ENCODE measurements around the gene SEPTIN2. TPM values are rescaled to one million over a fixed set of nuclear protein-coding genes. Genes with fewer than 3 reads are reported as not detected.
A peak's percentile ranks its signal among the peaks of the same experiment; 100 is the strongest.
"Not testable (repeated sequence)": the region's sequence is repeated elsewhere in the genome, so short reads cannot be mapped to it uniquely, and the experiment has no call there.

Gene SEPTIN2
- total RNA-seq, 4 donors from 2014 or later, result 175 to 281 (median 193) TPM

DNA sequence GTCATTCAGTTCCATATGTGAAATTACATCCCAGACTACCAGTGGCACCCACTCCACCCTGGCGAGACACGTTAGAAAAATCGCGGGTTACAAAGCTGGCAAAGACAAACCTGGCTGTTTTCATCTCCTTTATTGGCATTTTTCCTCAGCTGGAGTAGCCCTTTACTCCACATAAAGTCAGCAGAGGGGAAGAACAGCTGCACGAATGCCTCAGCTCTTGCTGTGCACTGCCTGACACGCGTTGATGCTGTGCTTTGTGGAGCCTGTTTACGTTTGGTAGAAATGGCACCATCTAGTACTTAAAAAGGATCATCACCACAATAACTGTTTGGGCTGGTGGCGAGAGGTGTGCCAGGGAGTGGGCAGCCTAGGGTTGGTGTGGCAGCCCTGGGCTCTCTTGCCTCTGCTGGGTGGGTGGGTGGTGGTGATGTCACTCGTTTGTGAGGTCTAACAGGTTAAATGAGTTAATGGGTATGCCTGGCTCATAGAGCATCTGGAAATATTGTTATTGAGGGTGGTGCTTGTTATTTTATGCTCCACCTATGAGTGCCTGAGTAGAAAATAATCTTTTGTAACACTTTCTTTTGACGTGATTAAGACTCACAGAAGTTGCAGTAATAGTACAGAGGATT lies 56.8 kb downstream of the SEPTIN2 start:
- DNase-seq, result no peak
- TF ChIP-seq CTCF (IDR thresholded peaks at IDR 0.05) (no peak), POLR2A (IDR thresholded peaks at IDR 0.05) (no peak)
- no peaks in the 10 kb centered on the region for H3K9me3 ChIP-seq
- peaks cover 0 to 9% (median 0%) of the 10 kb centered on the region in 4 donors for H3K4me1 ChIP-seq
- peak overlapping the region in 1 of 4 donors; percentile 73 for H3K27ac ChIP-seq
- H3K4me3 ChIP-seq, result no peak overlapping the region
- no peaks in the 10 kb centered on the region for H3K36me3 ChIP-seq
- H3K27me3 ChIP-seq, result no peaks in the 10 kb centered on the region

GRCh38 chr2:241373446-241373845 lies 57.7 kb downstream of the SEPTIN2 start:
- no peak for DNase-seq
- Histone ChIP-seq H3K27me3 (no peaks in the 10 kb centered on the region), H3K4me1 (peaks cover 0 to 9% (median 0%) of the 10 kb centered on the region in 4 donors), H3K9me3 (no peaks in the 10 kb centered on the region), H3K27ac (peak overlapping the region in 3 of 4 donors; percentile 13 to 56 (median 50)), H3K4me3 (no peak overlapping the region), H3K36me3 (no peaks in the 10 kb centered on the region)
- no peak for TF ChIP-seq CTCF (IDR thresholded peaks at IDR 0.05)
- TF ChIP-seq POLR2A (IDR thresholded peaks at IDR 0.05), result no peak

DNA sequence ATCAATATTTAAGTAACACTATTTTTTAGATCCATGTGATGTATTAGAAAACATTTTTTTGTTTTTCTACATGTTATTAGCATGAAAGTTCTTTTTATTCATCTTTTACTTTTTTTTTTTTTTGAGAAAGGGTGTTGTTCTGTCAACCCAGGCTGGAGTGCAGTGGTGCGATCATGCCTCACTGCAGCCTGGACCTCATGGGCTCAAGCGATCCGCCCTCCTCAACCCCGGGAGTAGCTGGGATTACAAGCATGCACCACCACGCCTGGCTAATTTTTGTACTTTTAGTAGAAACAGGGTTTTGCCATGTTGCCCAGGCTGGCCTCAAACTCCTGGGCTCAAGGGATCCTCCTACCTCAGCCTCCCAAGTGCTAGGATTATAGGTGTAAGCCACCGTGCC lies 58.2 kb downstream of the SEPTIN2 start:
- DNase-seq, H3K27me3 ChIP-seq, H3K4me3 ChIP-seq, H3K4me1 ChIP-seq, H3K9me3 ChIP-seq, H3K36me3 ChIP-seq: not testable (repeated sequence)
- peak overlapping the region in 3 of 4 donors; percentile 56 to 74 (median 70) for H3K27ac ChIP-seq

DNA sequence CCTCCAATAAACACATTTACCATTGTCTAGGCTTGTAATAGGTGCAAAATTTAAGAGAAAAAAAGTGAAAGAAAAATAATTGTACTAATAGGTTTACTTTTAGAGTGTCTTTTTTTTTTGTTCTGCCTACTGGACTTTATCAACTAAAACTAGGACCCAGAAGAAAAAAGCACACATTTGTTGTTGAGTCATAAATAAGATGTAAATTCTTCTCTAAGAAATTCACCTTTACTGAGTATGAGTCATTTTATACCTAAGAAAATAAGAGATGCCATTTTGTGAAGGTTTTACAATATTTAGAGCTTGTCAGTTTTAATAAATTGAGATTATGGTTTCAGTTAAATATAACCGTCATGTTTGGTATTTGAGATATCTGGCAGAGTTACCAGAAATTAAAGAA lies 59.6 kb downstream of the SEPTIN2 start:
- no peaks in the 10 kb centered on the region for H3K9me3 ChIP-seq
- H3K4me1 ChIP-seq, result peaks cover 0 to 9% (median 0%) of the 10 kb centered on the region in 4 donors
- H3K36me3 ChIP-seq, result no peaks in the 10 kb centered on the region
- no peak for DNase-seq
- peak overlapping the region in 3 of 4 donors; percentile 4 to 74 (median 70) for H3K27ac ChIP-seq
- no peak for TF ChIP-seq POLR2A (IDR thresholded peaks at IDR 0.05)
- no peaks in the 10 kb centered on the region for H3K27me3 ChIP-seq
- H3K4me3 ChIP-seq, result no peak overlapping the region

GRCh38 chr2:241376808-241377207 lies 61.1 kb downstream of the SEPTIN2 start:
- no peak for DNase-seq
- H3K4me3 ChIP-seq, result no peak overlapping the region
- H3K36me3 ChIP-seq, result peaks cover 0 to 5% (median 0%) of the 10 kb centered on the region in 3 donors
- peak overlapping the region in 1 of 4 donors; percentile 15 for H3K27ac ChIP-seq
- no peak for TF ChIP-seq CTCF (IDR thresholded peaks at IDR 0.05)
- no peak for TF ChIP-seq POLR2A (IDR thresholded peaks at IDR 0.05)
- no peaks in the 10 kb centered on the region for H3K4me1 ChIP-seq
- no peaks in the 10 kb centered on the region for H3K9me3 ChIP-seq
- H3K27me3 ChIP-seq, result no peaks in the 10 kb centered on the region

GRCh38 chr2:241378816-241379215 lies 63.1 kb downstream of the SEPTIN2 start:
- H3K9me3 ChIP-seq, result no peaks in the 10 kb centered on the region
- peaks cover 0 to 17% (median 0%) of the 10 kb centered on the region in 3 donors for H3K36me3 ChIP-seq
- H3K27me3 ChIP-seq, result no peaks in the 10 kb centered on the region
- H3K4me1 ChIP-seq, result no peaks in the 10 kb centered on the region
- H3K27ac ChIP-seq, result no peak overlapping the region
- no peak for TF ChIP-seq POLR2A (IDR thresholded peaks at IDR 0.05)
- no peak for TF ChIP-seq CTCF (IDR thresholded peaks at IDR 0.05)
- no peak overlapping the region for H3K4me3 ChIP-seq
- DNase-seq, result no peak
